ENCODE results near the gene SMAD5.

DNA sequence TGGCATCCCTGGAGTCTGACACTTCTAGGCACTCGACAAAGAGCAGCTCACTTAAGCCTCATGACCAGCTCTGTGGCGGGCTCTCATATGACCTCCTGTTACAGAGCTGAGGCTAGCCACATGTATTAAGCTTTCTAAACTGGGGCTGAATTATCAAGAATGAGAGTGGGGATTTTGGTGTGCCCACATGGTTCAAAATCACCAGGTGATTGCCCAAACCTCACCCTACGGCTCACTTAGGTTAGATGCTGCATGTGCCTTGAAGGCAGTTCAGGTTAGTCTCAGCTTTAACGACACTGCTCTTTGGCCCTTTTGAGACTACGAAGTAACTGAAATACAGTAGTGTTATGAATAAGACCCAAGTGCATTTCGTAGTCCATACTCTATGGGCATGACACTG lies 99.7 kb downstream of the SMAD5 start:
- no peak for TF ChIP-seq POLR2AphosphoS5 (IDR thresholded peaks at IDR 0.05; ENCODE audit: low read depth, low read length)
- no peak for TF ChIP-seq ZFX (IDR thresholded peaks at IDR 0.05)
- TF ChIP-seq, protein P1, sequence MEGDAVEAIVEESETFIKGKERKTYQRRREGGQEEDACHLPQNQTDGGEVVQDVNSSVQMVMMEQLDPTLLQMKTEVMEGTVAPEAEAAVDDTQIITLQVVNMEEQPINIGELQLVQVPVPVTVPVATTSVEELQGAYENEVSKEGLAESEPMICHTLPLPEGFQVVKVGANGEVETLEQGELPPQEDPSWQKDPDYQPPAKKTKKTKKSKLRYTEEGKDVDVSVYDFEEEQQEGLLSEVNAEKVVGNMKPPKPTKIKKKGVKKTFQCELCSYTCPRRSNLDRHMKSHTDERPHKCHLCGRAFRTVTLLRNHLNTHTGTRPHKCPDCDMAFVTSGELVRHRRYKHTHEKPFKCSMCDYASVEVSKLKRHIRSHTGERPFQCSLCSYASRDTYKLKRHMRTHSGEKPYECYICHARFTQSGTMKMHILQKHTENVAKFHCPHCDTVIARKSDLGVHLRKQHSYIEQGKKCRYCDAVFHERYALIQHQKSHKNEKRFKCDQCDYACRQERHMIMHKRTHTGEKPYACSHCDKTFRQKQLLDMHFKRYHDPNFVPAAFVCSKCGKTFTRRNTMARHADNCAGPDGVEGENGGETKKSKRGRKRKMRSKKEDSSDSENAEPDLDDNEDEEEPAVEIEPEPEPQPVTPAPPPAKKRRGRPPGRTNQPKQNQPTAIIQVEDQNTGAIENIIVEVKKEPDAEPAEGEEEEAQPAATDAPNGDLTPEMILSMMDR (IDR thresholded peaks at IDR 0.05 in 2 of 3, conservative IDR thresholded peaks at IDR 0.05 in 1 of 3; ENCODE audit: borderline replicate concordance in 1 of 3, insufficient read depth in 1 of 3, low read depth in 2 of 3, low read length in 2 of 3) = no peak
- TF ChIP-seq POLR2A (IDR thresholded peaks at IDR 0.05; ENCODE audit: borderline replicate concordance, extremely low read depth, insufficient read depth, insufficient read length) = no peak
- no peak for TF ChIP-seq ZNF274 (IDR thresholded peaks at IDR 0.05; ENCODE audit: low read depth, low read length)
- TF ChIP-seq, protein P2, sequence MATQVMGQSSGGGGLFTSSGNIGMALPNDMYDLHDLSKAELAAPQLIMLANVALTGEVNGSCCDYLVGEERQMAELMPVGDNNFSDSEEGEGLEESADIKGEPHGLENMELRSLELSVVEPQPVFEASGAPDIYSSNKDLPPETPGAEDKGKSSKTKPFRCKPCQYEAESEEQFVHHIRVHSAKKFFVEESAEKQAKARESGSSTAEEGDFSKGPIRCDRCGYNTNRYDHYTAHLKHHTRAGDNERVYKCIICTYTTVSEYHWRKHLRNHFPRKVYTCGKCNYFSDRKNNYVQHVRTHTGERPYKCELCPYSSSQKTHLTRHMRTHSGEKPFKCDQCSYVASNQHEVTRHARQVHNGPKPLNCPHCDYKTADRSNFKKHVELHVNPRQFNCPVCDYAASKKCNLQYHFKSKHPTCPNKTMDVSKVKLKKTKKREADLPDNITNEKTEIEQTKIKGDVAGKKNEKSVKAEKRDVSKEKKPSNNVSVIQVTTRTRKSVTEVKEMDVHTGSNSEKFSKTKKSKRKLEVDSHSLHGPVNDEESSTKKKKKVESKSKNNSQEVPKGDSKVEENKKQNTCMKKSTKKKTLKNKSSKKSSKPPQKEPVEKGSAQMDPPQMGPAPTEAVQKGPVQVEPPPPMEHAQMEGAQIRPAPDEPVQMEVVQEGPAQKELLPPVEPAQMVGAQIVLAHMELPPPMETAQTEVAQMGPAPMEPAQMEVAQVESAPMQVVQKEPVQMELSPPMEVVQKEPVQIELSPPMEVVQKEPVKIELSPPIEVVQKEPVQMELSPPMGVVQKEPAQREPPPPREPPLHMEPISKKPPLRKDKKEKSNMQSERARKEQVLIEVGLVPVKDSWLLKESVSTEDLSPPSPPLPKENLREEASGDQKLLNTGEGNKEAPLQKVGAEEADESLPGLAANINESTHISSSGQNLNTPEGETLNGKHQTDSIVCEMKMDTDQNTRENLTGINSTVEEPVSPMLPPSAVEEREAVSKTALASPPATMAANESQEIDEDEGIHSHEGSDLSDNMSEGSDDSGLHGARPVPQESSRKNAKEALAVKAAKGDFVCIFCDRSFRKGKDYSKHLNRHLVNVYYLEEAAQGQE (IDR thresholded peaks at IDR 0.05; ENCODE audit: low read depth) = no peak
- no peak for TF ChIP-seq RAD21 (IDR thresholded peaks at IDR 0.05; ENCODE audit: low read depth)
- TF ChIP-seq FOSL1 (IDR thresholded peaks at IDR 0.05; ENCODE audit: low read depth) = no peak
- no peak for TF ChIP-seq EZH2 (IDR thresholded peaks at IDR 0.05)
- TF ChIP-seq SIN3A (IDR thresholded peaks at IDR 0.05; ENCODE audit: low read depth) = no peak
- TF ChIP-seq YY1 (IDR thresholded peaks at IDR 0.05; ENCODE audit: extremely low read depth, insufficient replicate concordance, low read depth, low read length) = no peak
- TF ChIP-seq CEBPB (IDR thresholded peaks at IDR 0.05; ENCODE audit: low read depth) = no peak
